ENCODE results near the gene CDH4.
"Not testable (repeated sequence)": the region's sequence is repeated elsewhere in the genome, so short reads cannot be mapped to it uniquely, and the experiment has no call there.

Gene CDH4

GRCh38 chr20:61976644-61977418, 724.8 kb downstream of the CDH4 start:
- peak; percentile 43 for DNase-seq

- peak; percentile 31 for DNase-seq
Measured at GRCh38 chr20:61977419-61977786, 725.3 kb downstream of the CDH4 start.

GRCh38 chr20:61978491-61978890, 726.4 kb downstream of the CDH4 start:
- DNase-seq, result peak; percentile 63

GRCh38 chr20:61979090-61979489, 727.0 kb downstream of the CDH4 start:
- peak; percentile 44 for DNase-seq

- DNase-seq, result peak; percentile 57
Measured at GRCh38 chr20:61979701-61980635, 727.9 kb downstream of the CDH4 start.

- no peak for DNase-seq
Measured at GRCh38 chr20:61980647-61981583, 728.9 kb downstream of the CDH4 start.

GRCh38 chr20:61981691-61982090, 729.6 kb downstream of the CDH4 start:
- not testable (repeated sequence) for DNase-seq

- no peak for DNase-seq
Measured at GRCh38 chr20:61982191-61982950, 730.3 kb downstream of the CDH4 start.

GRCh38 chr20:61982951-61983315, 730.9 kb downstream of the CDH4 start:
- no peak for DNase-seq

GRCh38 chr20:61983965-61984364, 731.9 kb downstream of the CDH4 start:
- no peak for DNase-seq

- DNase-seq, result not testable (repeated sequence)
Measured at GRCh38 chr20:61984431-61984830, 732.4 kb downstream of the CDH4 start.

- no peak for DNase-seq
Measured at GRCh38 chr20:61985096-61985495, 733.0 kb downstream of the CDH4 start.

GRCh38 chr20:61986762-61987321, 734.8 kb downstream of the CDH4 start:
- no peak for DNase-seq

- no peak for DNase-seq
Measured at GRCh38 chr20:61988665-61989064, 736.6 kb downstream of the CDH4 start.

- no peak for DNase-seq
Measured at GRCh38 chr20:61989741-61990140, 737.7 kb downstream of the CDH4 start.
